Effector memory CD4-positive, alpha-beta T cell (primary cell): ENCODE measurements around the gene RSPO3.

Experiments
- DNase-seq, 3 donors: peaks; one replicate each; pipeline ENCODE4 v3.0.0-alpha.2; 2020
- H3K27ac ChIP-seq: 2 replicates; pipeline ENCODE4 v1.7.0; 2013; ENCODE audit warnings: mild to moderate bottlenecking, low read length, moderate library complexity; ENCODE audit not compliant: insufficient read depth, poor library complexity, severe bottlenecking
- H3K27me3 ChIP-seq: replicated peaks from 2 replicates; pipeline ENCODE4 v1.7.0; 2013; ENCODE audit warnings: mild to moderate bottlenecking, low read length; ENCODE audit not compliant: insufficient read depth, control insufficient read depth, poor library complexity, severe bottlenecking
- H3K36me3 ChIP-seq: 2 replicates; pipeline ENCODE4 v1.7.0; 2013; ENCODE audit warnings: mild to moderate bottlenecking, low read length, moderate library complexity; ENCODE audit not compliant: control insufficient read depth, insufficient read depth
- H3K4me1 ChIP-seq: 2 replicates; pipeline ENCODE4 v1.7.0; 2013; ENCODE audit warnings: low read length, mild to moderate bottlenecking; ENCODE audit not compliant: control insufficient read depth, insufficient read depth, poor library complexity, severe bottlenecking
- H3K4me3 ChIP-seq: 2 replicates; pipeline ENCODE4 v1.7.0; 2013; ENCODE audit warnings: low read length, low read depth, mild to moderate bottlenecking; ENCODE audit not compliant: insufficient read depth, poor library complexity, severe bottlenecking
- H3K9me3 ChIP-seq: 2 replicates; pipeline ENCODE4 v1.7.0; 2013; ENCODE audit warnings: mild to moderate bottlenecking, low read length, moderate library complexity; ENCODE audit not compliant: control insufficient read depth

The RSPO3 gene

DNA sequence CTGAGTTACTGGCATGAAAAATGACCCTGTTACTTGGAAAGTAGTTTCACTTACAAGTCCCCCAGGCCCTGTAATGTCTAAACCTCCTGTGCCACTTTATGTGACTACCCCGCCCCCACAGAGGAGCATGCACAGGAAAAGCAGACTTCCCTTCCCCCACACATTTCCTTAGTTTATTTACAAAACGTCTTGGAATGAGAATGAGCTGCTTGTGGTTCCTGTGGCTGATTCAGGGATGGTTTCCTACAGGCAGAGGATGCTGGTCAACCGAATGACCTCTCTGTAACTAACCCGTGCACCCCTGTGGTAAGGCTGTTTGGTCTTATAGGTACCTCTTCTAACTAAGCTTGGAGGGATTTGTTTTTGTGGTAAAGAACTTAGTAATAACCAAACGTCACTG lies 28.5 kb downstream of the RSPO3 start:
- no peaks in the 10 kb centered on the region for H3K9me3 ChIP-seq
- DNase-seq: no peak
- H3K27ac ChIP-seq: no peak overlapping the region
- H3K4me3 ChIP-seq: no peak overlapping the region
- H3K36me3 ChIP-seq: no peaks in the 10 kb centered on the region
- no peaks in the 10 kb centered on the region for H3K27me3 ChIP-seq
- no peaks in the 10 kb centered on the region for H3K4me1 ChIP-seq

GRCh38 chr6:127147534-127147933 lies 29.1 kb downstream of the RSPO3 start:
- H3K27ac ChIP-seq: no peak overlapping the region
- no peaks in the 10 kb centered on the region for H3K4me1 ChIP-seq
- H3K27me3 ChIP-seq: no peaks in the 10 kb centered on the region
- no peak for DNase-seq
- H3K36me3 ChIP-seq: no peaks in the 10 kb centered on the region
- H3K4me3 ChIP-seq: no peak overlapping the region
- H3K9me3 ChIP-seq: no peaks in the 10 kb centered on the region

DNA sequence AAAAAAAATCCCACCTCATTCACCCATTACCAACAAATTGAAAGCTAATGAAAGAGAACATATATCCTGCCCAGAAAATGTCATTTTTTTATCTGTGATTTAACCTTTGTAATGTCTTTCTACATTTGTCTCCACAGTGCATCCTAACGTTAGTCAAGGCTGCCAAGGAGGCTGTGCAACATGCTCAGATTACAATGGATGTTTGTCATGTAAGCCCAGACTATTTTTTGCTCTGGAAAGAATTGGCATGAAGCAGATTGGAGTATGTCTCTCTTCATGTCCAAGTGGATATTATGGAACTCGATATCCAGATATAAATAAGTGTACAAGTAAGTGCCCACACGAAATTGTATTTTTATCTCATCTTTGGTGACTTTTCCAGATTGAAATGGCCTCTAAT lies 30.0 kb downstream of the RSPO3 start:
- Histone ChIP-seq H3K4me3 (no peak overlapping the region), H3K9me3 (no peaks in the 10 kb centered on the region), H3K27ac (no peak overlapping the region), H3K27me3 (no peaks in the 10 kb centered on the region), H3K36me3 (no peaks in the 10 kb centered on the region), H3K4me1 (no peaks in the 10 kb centered on the region)
- DNase-seq: no peak

GRCh38 chr6:127154509-127154908 lies 36.0 kb downstream of the RSPO3 start:
- no peaks in the 10 kb centered on the region for H3K27me3 ChIP-seq

GRCh38 chr6:127160484-127160883 lies 42.0 kb downstream of the RSPO3 start:
- DNase-seq: no peak
- Histone ChIP-seq H3K4me1 (no peaks in the 10 kb centered on the region), H3K27me3 (no peaks in the 10 kb centered on the region), H3K27ac (no peak overlapping the region), H3K36me3 (no peaks in the 10 kb centered on the region), H3K4me3 (no peak overlapping the region), H3K9me3 (no peaks in the 10 kb centered on the region)

More at GRCh38 chr6:127154509-127154908, 36.0 kb downstream of the RSPO3 start:
- Histone ChIP-seq H3K9me3 (no peaks in the 10 kb centered on the region), H3K36me3 (no peaks in the 10 kb centered on the region), H3K4me1 (no peaks in the 10 kb centered on the region), H3K4me3 (no peak overlapping the region), H3K27ac (no peak overlapping the region)
- DNase-seq: no peak

DNA sequence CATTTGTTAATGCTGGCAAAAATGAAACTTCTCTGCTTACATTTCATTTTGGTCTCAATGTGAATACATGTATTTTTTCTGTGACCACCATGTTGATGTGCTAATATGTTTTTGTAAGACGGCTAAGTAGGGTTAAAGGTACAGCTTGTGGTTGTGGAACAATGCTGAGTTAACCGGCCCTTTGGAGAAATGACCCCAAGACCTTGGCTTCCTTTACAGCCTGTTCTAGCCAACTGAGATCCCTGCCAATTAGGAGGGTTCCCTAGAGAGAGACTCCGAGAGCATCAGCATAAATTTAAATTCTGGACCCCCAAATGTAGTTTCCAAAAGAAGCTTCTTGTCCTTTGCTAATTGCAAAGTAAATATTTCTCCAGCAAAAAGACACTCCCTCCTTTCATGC lies 44.4 kb downstream of the RSPO3 start:
- Histone ChIP-seq H3K36me3 (no peaks in the 10 kb centered on the region), H3K27ac (no peak overlapping the region), H3K9me3 (no peaks in the 10 kb centered on the region), H3K27me3 (no peaks in the 10 kb centered on the region), H3K4me3 (no peak overlapping the region), H3K4me1 (no peaks in the 10 kb centered on the region)
- DNase-seq: no peak

DNA sequence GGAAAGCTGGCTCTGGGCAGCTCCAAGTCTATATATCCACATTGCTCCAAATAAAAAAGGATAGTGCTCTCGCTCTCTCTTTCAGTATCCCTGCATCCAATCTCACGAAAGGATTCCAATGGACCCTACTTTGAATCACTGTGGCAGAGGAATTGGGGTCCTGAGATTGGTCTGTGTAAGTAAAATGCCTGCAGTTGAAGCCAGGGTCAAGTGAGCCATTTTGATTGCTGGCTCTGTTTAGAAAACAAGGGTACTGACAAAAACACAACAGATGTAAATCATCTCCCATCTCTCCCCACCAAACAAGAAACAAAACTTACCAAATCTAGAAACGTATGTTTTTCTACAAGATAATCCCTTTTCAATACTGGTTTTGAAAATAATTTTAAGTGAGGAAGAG lies 45.6 kb downstream of the RSPO3 start:
- Histone ChIP-seq H3K27me3 (no peaks in the 10 kb centered on the region), H3K27ac (no peak overlapping the region)

DNA sequence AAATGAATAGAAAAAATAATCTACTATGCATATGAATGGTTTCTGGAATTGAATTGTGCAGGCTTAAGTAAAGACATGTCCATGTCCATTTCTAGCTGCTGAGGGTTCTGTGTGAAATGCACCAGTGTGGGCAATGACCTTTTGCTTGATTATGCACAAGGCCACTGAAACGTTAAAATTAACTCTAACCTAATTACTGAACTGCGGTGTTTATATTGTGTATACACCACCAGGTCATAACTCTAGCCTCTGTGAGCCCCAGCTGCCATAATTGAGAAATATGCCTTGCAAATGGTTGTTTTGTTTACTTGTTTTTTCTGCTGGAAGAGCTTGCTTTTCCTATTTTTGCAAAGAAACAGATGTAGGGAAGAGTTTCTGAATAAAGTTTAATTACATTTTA lies 46.1 kb downstream of the RSPO3 start:
- Histone ChIP-seq H3K4me1 (no peaks in the 10 kb centered on the region), H3K27ac (no peak overlapping the region), H3K27me3 (no peaks in the 10 kb centered on the region), H3K9me3 (no peaks in the 10 kb centered on the region), H3K36me3 (no peaks in the 10 kb centered on the region), H3K4me3 (no peak overlapping the region)
- DNase-seq: no peak

More for the DNA sequence above, 45.6 kb downstream of the RSPO3 start:
- no peaks in the 10 kb centered on the region for H3K9me3 ChIP-seq
- no peaks in the 10 kb centered on the region for H3K36me3 ChIP-seq
- no peaks in the 10 kb centered on the region for H3K4me1 ChIP-seq
- DNase-seq: no peak
- no peak overlapping the region for H3K4me3 ChIP-seq

- Histone ChIP-seq H3K9me3 (no peaks in the 10 kb centered on the region), H3K36me3 (no peaks in the 10 kb centered on the region), H3K4me1 (no peaks in the 10 kb centered on the region), H3K27ac (no peak overlapping the region), H3K4me3 (no peak overlapping the region), H3K27me3 (peaks cover 3% of the 10 kb centered on the region)
- no peak for DNase-seq
Observed at GRCh38 chr6:127173156-127173940, 54.9 kb downstream of the RSPO3 start.

- no peaks in the 10 kb centered on the region for H3K9me3 ChIP-seq
- no peaks in the 10 kb centered on the region for H3K36me3 ChIP-seq
- H3K27me3 ChIP-seq: peaks cover 3% of the 10 kb centered on the region
- H3K4me3 ChIP-seq: no peak overlapping the region
- H3K4me1 ChIP-seq: no peaks in the 10 kb centered on the region
- H3K27ac ChIP-seq: no peak overlapping the region
- DNase-seq: no peak
Observed at GRCh38 chr6:127176146-127176545, 57.7 kb downstream of the RSPO3 start.
